Vagina (tissue), 2 donors: ENCODE measurements around the gene NLRP14.

ENCODE experiments used
- POLR2A ChIP-seq, 2 donors: fragments of 450-650 bp; IDR thresholded peaks; one replicate each; pipeline ENCODE4 v1.6.1; 2017; ENCODE audit warnings: antibody characterized with exemption in 2 of 2, mild to moderate bottlenecking in 2 of 2, moderate library complexity in 2 of 2
- POLR2AphosphoS5 ChIP-seq, 2 donors: sonication (generic); formaldehyde crosslinking; IDR thresholded peaks; one replicate each; pipeline ENCODE4 v1.9.0; 2017; ENCODE audit warnings: antibody characterized with exemption in 2 of 2, mild to moderate bottlenecking in 2 of 2, low read depth in 1 of 2; ENCODE audit not compliant: insufficient read depth in 1 of 2
- TF ChIP-seq, protein P1 (sequence below), 3 experiments: fragments of 450-650 bp in 2 of 3; fragments of 200-600 bp in 1 of 3; sonication (generic) in 1 of 3; IDR thresholded peaks; one replicate each; pipeline ENCODE4 v1.5.1; 2017 to 2019; ENCODE audit warnings: antibody characterized with exemption in 3 of 3, mild to moderate bottlenecking in 2 of 3, moderate library complexity in 2 of 3

DNA sequence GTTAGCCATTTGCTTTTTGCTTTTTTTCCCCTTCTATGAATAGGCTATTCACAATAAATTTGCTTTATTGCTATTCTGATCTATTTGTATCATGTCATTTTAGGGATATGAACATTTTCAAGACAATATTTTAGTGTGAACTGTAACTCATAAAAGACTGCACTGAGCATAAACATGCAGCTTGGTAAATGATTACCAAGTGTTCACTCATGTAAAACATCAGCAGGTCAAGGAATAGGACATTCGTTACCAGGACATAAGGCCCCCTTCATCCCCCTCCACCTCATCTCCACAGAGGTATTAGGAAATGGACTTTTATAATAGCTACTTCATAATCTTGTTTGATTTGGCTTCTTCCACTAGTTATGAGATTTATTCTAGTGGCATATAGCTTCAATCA lies 12.4 kb downstream of the NLRP14 start:
- TF ChIP-seq, protein P1, sequence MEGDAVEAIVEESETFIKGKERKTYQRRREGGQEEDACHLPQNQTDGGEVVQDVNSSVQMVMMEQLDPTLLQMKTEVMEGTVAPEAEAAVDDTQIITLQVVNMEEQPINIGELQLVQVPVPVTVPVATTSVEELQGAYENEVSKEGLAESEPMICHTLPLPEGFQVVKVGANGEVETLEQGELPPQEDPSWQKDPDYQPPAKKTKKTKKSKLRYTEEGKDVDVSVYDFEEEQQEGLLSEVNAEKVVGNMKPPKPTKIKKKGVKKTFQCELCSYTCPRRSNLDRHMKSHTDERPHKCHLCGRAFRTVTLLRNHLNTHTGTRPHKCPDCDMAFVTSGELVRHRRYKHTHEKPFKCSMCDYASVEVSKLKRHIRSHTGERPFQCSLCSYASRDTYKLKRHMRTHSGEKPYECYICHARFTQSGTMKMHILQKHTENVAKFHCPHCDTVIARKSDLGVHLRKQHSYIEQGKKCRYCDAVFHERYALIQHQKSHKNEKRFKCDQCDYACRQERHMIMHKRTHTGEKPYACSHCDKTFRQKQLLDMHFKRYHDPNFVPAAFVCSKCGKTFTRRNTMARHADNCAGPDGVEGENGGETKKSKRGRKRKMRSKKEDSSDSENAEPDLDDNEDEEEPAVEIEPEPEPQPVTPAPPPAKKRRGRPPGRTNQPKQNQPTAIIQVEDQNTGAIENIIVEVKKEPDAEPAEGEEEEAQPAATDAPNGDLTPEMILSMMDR (IDR thresholded peaks at IDR 0.05) = no peak
- no peak for TF ChIP-seq POLR2A (IDR thresholded peaks at IDR 0.05)
- TF ChIP-seq POLR2AphosphoS5 (IDR thresholded peaks at IDR 0.05; ENCODE audit: insufficient read depth in 1 of 2, low read depth in 1 of 2) = no peak
